ENCODE results near the gene DCHS1. TPM values are rescaled to one million over a fixed set of nuclear protein-coding genes. Genes with fewer than 3 reads are reported as not detected.

DCHS1 gene
- total and polyA plus RNA-seq, 9 of the 15 experiments (the other 6 are each of a cell fraction or from before 2014, with no cell fraction given), result 0.04 to 0.49 (median 0.14) TPM; not detected in 2

DNA sequence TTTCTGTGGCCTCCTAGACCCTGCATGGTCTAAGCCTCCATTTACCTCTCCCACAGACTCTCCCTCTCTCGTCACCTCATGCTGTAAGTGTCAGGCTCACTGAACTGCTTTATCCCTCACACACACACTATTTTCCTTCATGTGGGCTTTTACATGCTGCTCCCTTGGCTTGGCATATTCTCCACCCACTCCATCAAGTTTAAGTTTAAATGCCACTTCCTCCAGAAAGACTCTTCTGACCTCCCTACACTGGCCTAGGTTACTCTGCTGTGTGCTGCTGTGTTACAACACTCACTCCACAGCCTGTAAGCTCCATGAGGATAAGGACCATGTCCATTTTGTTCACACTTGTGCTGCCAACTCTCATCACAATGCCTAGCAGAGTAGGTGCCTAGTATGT is 2.5 kb downstream of the DCHS1 start:
- ChIA-PET CTCF (ENCODE audit: low intra/inter-chr PET ratio) (no interaction called here), POLR2A (no interaction called here)
- Histone ChIP-seq H3K4me1 (replicated peaks in 1 of 2; ENCODE audit: control insufficient read depth in 2 of 2, insufficient read depth in 2 of 2, low read length in 2 of 2) (peaks cover 9 to 16% of the 10 kb centered on the region in 2 experiments; a peak in 4 of 5 replicates), H3K36me3 (ENCODE audit: control insufficient read depth, insufficient read depth, low read length) (no peaks in the 10 kb centered on the region), H4K20me1 (replicated peaks; ENCODE audit: control insufficient read depth, insufficient read depth, low read length) (no peaks in the 10 kb centered on the region), H3K9me3 (replicated peaks; ENCODE audit: control insufficient read depth, insufficient read depth, low read depth, low read length) (no peaks in the 10 kb centered on the region), H3K9ac (ENCODE audit: insufficient read depth in 1 of 2, low read depth in 2 of 2, low read length in 2 of 2) (no peak overlapping the region), H2AFZ (ENCODE audit: low read depth, low read length) (no peak overlapping the region), H3K27me3 (ENCODE audit: control insufficient read depth in 2 of 2, insufficient read depth in 2 of 2, low read length in 2 of 2) (no peaks in the 10 kb centered on the region), H3K79me2 (ENCODE audit: control insufficient read depth, insufficient read depth, low read length) (no peaks in the 10 kb centered on the region), H3K4me3 (no peak overlapping the region), H3K9me1 (ENCODE audit: control insufficient read depth, insufficient read depth, low read length) (no peaks in the 10 kb centered on the region), H3K27ac (ENCODE audit: extremely low read depth, low read depth, low read length) (no peak overlapping the region), H3K4me2 (ENCODE audit: insufficient read depth, low read length) (no peak overlapping the region)
- FAIRE-seq (no peak), DNase-seq (ENCODE audit: extremely low read depth in 1 of 4, low spot score in 3 of 4) (no peak), ATAC-seq (no peak)
- intact Hi-C loops (cut with micrococcal nuclease), result no loop called here
- TF ChIP-seq TCF7L2 (IDR thresholded peaks at IDR 0.05; ENCODE audit: low read depth, low read length), result no peak
- TF ChIP-seq, protein P1, sequence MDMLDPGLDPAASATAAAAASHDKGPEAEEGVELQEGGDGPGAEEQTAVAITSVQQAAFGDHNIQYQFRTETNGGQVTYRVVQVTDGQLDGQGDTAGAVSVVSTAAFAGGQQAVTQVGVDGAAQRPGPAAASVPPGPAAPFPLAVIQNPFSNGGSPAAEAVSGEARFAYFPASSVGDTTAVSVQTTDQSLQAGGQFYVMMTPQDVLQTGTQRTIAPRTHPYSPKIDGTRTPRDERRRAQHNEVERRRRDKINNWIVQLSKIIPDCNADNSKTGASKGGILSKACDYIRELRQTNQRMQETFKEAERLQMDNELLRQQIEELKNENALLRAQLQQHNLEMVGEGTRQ (CRISPR knock-in tag; IDR thresholded peaks at IDR 0.05), result no peak
- no peak for TF ChIP-seq MCM5 (IDR thresholded peaks at IDR 0.05; ENCODE audit: low read depth)
- no peak for TF ChIP-seq LCOR (CRISPR knock-in tag; IDR thresholded peaks at IDR 0.05)
- no peak for TF ChIP-seq HNRNPL (IDR thresholded peaks at IDR 0.05; ENCODE audit: low read depth, low read length)
- no peak for TF ChIP-seq SP2 (IDR thresholded peaks at IDR 0.05; ENCODE audit: extremely low read depth, low read depth, low read length, poor library complexity, severe bottlenecking)
- no peak for TF ChIP-seq EP400 (IDR thresholded peaks at IDR 0.05)
- TF ChIP-seq GABPB1 (CRISPR knock-in tag; IDR thresholded peaks at IDR 0.05), result no peak
- no peak for TF ChIP-seq ZFP36 (IDR thresholded peaks at IDR 0.05; ENCODE audit: low read depth, low read length, partially characterized antibody)
- no peak for TF ChIP-seq HDAC1 (IDR thresholded peaks at IDR 0.05)
- TF ChIP-seq, protein P2, sequence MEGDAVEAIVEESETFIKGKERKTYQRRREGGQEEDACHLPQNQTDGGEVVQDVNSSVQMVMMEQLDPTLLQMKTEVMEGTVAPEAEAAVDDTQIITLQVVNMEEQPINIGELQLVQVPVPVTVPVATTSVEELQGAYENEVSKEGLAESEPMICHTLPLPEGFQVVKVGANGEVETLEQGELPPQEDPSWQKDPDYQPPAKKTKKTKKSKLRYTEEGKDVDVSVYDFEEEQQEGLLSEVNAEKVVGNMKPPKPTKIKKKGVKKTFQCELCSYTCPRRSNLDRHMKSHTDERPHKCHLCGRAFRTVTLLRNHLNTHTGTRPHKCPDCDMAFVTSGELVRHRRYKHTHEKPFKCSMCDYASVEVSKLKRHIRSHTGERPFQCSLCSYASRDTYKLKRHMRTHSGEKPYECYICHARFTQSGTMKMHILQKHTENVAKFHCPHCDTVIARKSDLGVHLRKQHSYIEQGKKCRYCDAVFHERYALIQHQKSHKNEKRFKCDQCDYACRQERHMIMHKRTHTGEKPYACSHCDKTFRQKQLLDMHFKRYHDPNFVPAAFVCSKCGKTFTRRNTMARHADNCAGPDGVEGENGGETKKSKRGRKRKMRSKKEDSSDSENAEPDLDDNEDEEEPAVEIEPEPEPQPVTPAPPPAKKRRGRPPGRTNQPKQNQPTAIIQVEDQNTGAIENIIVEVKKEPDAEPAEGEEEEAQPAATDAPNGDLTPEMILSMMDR (IDR thresholded peaks at IDR 0.05 in 2 of 3, conservative IDR thresholded peaks at IDR 0.05 in 1 of 3; ENCODE audit: insufficient read depth in 2 of 3, low read depth in 1 of 3, low read length in 3 of 3), result no peak
- WGBS (ENCODE audit: insufficient coverage, low coverage, missing lambda C conversion rate), result 86% methylated on average over 1 of the region's 1 CpG
- in situ Hi-C loops (cut with MboI), result no loop called here
- BruUV-seq (replicated peaks), result no TSS peak

All from K562 (cell line).